GM12864 (cell line): ENCODE measurements around the gene SLC1A5.
"Not testable (repeated sequence)": the region's sequence is repeated elsewhere in the genome, so short reads cannot be mapped to it uniquely, and the experiment has no call there.

Experiments used
- DNase-seq: peaks from one replicate; pipeline ENCODE4 v3.0.0-alpha.2; 2011; ENCODE audit warnings: low read depth
- H3K4me3 ChIP-seq: 2 replicates; pipeline ENCODE4 v1.5.1; 2011; ENCODE audit warnings: mild to moderate bottlenecking, low read depth, low read length, control low read depth
- TF ChIP-seq, protein P1 (sequence below): IDR thresholded peaks from 2 replicates; pipeline ENCODE4 v1.5.1; 2011; ENCODE audit warnings: low read depth, mild to moderate bottlenecking, moderate library complexity, low read length, control low read depth, inconsistent platforms; ENCODE audit errors: missing control alignments

Gene SLC1A5

DNA sequence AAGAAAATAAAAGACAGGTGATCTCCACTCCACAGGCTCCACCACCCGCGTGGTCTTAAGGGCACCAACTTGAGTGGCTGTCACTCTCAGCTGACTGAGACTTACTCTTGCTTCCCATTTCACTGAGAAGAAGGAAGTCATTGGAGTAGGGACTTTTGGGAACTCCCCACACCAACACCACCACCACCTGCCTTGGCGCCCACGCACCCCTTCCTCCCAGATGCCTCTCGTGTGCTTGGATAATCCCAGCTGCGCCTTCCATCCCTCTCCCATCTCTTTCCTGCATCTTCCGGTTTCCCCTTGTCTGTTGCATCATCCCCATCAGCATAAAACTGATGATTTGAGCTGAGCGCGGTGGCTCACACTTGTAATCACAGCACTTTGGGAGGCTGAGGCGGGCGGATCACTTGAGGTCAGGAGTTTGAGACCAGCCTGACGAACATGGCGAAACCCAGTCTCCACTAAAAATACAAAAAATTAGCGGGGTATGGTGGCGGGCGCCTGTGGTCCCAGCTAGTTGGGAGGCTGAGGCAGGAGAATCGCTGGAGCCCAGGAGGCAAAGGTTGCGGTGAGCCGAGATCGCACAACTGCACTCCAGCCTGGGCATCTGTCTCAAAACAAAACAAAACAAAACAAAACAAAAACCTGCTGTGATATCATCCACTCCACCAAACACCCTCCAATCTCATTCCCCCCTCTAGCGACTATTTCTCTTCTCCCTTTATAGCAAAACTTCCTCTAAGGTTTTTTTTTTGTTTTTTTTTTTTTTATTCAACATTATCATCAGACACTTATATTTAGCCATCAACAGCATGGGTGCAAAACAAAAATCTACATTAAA lies 36.7 kb upstream of the SLC1A5 start:
- TF ChIP-seq, protein P1, sequence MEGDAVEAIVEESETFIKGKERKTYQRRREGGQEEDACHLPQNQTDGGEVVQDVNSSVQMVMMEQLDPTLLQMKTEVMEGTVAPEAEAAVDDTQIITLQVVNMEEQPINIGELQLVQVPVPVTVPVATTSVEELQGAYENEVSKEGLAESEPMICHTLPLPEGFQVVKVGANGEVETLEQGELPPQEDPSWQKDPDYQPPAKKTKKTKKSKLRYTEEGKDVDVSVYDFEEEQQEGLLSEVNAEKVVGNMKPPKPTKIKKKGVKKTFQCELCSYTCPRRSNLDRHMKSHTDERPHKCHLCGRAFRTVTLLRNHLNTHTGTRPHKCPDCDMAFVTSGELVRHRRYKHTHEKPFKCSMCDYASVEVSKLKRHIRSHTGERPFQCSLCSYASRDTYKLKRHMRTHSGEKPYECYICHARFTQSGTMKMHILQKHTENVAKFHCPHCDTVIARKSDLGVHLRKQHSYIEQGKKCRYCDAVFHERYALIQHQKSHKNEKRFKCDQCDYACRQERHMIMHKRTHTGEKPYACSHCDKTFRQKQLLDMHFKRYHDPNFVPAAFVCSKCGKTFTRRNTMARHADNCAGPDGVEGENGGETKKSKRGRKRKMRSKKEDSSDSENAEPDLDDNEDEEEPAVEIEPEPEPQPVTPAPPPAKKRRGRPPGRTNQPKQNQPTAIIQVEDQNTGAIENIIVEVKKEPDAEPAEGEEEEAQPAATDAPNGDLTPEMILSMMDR, result no peak
- no peak overlapping the region for H3K4me3 ChIP-seq
- peak; percentile 46 for DNase-seq

DNA sequence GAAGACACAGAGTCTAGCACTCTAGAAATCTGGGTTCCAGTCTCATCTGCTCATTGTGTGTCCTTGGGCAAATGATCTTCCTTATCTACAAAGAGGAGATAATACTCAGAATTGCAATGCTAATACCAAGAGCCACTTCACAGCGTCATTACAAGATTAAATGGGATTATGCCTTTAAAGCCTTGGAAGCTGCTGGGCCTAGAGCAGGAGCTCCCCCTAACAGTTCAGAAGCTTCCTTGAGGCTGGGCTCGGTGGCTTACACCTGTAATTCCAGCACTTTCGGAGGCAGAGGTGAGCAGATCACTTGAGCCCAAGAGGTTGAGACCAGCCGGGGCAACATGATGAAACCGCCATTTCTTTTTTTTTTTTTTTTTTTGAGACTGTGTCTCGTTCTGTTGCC lies 34.7 kb upstream of the SLC1A5 start:
- TF ChIP-seq, protein P1, result no peak
- no peak for DNase-seq
- no peak overlapping the region for H3K4me3 ChIP-seq

DNA sequence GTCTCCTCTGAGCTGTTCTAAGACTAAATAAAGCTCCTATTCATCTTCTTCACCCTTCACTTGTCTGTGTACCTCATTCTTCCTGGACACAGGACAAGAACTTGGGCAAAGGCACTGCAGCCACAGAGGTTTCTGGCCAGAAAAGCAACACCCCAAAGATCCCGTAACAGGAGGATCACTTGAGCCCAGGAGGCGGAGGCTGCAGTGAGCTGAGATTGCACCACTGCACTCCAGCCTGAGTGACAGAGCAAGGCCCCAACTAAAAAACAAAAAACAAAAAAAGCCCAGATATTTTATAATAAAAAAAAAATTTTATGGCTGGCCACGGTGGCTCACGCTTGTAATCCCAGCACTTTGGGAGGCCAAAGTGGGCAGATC lies 34.0 kb upstream of the SLC1A5 start:
- not testable (repeated sequence) for H3K4me3 ChIP-seq

DNA sequence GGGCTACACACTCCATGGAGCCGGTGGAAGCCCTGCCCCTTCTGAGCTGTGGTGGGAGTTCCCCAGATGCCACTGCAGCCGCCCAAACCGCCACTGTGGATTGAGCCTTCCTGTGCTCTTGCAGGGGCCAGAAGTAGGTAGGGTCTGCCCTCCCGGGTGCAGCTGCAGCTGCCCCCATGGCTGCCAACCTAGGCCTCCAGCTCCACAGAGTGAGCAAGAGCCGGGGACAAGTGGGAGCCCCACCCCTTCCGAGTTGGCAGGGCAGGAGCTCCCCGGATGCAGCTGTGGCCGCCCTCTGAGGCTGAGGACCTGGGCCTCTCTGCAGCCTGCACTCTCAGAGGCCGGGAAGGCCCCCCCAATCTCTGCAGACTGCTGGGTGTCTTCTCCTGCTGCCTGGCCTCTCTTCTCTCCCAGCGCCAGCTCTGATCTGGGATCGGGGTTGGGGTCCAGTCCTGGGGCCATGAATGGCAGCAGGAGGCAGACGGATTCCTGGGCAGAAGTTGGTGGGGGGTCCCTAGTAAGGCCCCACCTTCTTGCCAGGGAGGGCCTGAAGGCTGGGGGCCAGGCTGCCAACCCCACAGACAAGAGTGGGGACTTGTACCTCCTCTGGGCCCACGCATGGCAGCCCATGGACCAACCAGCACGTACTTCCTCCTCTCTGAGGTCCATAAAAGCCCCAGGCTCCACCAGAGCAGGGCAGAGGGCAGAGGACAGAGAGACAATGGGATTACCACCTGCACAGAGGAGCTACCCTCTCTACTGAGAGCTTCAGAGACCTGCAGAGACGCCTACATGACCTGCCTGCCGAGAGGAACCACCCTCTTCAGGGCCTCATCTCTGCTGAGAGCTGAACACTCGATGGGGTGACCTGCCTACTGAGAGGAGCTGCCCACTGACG lies 33.4 kb upstream of the SLC1A5 start:
- H3K4me3 ChIP-seq, result peak overlapping the region; percentile 12; the same call in 1 of the 2 replicates
- TF ChIP-seq, protein P1, result no peak
- DNase-seq, result peak; percentile 43

More for the DNA sequence above, 34.0 kb upstream of the SLC1A5 start:
- not testable (repeated sequence) for DNase-seq

DNA sequence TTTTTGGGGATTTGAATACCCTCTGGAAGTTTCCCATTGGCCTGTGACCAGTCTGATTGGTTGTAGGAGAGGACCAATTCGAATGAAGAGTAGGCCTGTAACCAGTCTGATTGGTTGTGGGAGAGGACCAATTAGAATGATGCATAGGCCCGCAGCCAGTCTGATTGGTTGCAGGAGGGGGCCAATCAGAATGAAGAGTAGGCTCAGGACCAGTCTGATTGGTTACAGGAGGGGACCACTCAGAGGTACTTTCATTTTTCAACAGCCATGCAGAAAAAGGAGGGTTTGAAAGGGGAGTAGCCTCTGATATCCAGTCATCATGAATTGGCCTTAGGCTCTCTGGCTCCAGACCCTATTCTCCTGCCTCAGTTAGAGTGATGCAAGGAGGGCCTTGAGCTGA lies 30.4 kb upstream of the SLC1A5 start:
- no peak for DNase-seq
- H3K4me3 ChIP-seq, result no peak overlapping the region
- TF ChIP-seq, protein P1, result no peak

DNA sequence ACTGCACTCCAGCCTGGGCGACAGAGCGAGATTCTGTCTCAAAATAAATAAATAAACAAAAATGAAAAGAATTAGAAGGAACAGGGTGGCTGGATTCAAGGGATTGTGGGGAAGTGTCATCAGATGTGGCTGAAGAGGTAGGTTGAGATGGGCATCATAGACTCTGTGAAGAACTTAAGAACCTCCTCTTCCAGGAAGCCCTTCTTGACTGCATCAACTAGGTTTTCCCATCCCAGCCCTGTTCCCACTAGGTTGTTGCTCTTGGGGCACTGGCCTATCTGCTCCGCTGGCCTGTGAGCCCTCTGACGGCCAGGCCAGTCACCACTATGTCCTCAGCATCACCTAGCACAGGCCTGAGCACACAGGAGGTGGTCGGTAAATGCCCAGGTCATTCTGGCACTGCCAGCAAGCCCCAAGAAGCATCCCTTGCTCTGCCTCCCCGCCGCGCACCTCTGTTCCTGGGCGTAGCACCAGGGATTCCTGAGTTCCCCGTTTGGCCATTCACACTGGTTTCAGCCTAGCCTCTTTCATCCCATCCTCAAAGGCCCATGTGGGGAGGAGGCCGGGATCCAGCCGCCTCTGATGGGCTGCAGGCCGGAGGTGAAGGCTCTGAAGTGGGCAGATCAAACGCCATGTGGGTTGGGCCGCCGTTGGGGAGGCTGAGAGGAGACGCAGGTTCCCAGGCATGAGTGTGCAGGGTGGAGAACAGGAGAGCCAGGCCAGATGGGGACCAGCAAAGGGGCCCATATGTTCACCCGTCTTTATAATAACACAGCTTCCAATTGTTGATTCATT lies 27.6 kb upstream of the SLC1A5 start:
- no peak for DNase-seq
- TF ChIP-seq, protein P1, result no peak
- H3K4me3 ChIP-seq, result no peak overlapping the region

DNA sequence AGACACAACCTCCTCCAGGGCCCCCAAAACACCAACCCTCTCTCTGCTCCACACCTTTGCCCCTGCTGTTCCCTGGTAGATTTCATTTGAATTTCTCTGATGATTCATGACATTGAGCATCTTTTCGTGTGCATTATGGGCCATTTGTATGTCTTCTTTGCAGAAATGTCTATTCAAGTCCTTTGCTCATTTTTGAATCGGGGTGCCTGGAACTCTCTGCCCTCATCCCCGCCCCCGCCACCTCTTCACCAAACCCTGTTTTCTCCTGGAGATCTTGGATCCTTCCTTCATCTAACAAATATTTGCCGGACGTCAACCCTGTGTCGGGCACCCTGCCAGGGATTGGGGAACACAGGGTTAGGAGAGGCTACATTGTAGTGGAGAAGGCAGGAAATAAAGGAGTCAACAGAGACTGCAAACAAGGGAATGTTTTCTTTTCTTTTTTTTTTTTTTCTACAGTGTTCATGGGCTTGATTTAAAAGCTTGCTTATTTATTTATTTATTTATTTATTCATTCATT lies 25.5 kb upstream of the SLC1A5 start:
- no peak for DNase-seq
- TF ChIP-seq, protein P1, result no peak
- no peak overlapping the region for H3K4me3 ChIP-seq
